ENCODE data around the gene LRFN4. TPM values are rescaled to one million over a fixed set of nuclear protein-coding genes. Genes with fewer than 3 reads are reported as not detected.

The LRFN4 gene
- total RNA-seq, 1 donor from 2014 or later, result 20.5 TPM

DNA sequence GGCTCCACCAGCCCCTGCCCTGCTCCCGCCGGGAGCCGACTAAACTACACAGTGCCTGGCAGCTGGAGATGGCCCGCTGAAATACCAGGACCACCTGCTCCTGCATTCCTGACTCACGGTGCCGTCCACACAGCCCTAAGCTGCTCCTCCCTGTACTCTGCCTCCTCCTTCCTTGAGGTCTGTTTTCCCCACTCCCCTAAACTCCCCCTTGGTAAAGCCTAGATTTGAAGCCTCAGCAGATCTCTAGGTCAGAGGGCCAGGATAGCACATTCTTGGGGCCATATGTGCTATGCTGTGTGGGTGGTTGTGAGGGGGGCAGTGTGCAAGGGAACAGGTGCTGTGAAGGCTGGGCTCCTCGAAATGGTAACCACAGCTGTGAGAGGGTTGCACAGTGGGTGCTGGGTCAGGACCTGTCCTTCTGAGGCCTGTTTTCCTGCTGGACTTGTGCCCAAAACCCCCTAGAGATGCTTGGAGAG is 9.7 kb downstream of the LRFN4 start:
- ATAC-seq (ENCODE audit: poor library complexity), result no peak
- no peak for DNase-seq
- intact Hi-C loops (cut with DNase I), result no loop called here

DNA sequence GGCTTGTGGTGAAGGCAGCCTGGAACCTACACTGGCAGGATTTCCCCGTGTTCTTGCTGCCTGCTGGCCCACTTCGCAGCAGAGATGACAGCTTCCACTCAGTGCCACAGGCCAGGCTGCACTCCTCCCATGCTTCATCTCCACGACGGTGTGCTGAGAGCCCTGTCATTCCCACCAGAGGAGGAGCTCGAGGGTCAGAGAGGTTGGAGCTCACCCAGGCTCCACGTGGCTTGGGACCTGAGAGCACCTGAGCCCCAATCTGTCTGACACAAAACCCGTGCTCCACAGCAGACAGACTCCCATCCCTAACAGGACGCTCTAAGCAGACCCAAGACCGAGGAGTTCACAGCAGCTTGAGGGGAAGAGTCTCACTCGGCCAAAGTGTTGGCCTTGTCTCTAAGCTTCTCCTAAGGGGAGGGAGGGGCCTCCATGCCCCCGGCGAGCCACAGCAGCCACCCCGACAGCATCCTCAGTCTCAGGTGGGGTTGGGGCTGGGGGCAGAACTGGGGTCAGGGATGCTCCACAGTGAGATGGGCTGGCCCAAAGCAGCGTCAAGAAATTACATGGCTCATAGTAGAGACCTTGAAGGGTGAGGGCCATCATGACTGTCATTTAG is 10.7 kb downstream of the LRFN4 start:
- intact Hi-C loops (cut with DNase I), result no loop called here

DNA sequence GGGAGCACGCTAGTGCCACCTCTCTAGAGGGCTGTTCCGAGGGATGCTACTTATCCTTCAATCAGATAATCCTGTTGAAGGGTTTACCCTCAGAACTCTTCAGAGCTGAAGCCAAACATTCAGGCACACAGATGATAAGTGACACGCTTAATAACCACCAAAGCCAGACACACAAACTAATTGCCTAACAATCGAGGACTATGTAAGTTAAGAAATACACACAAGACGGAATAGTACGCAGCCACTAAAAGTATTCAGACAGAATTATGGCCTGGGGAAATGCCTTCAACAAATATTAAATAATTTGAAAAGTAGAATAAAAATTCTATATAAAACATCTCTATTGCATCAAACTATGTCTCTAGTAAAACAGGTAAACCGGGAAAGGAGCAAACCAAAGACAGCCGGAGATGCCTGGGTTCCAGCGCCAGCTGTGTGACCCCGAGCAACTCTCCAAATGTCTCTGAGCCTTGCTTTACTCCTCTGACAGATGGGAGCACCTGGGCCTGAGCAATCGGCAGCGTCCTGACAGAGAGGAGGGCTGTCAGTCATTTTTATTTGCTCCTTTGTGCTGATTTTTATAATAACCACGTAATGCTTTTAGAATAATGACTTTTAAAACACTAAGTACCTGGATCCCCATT is 11.3 kb downstream of the LRFN4 start:
- intact Hi-C loops (cut with DNase I), result no loop called here
- DNase-seq, result no peak
- no peak for ATAC-seq (ENCODE audit: poor library complexity)

More for the DNA sequence above, 10.7 kb downstream of the LRFN4 start:
- ATAC-seq (ENCODE audit: poor library complexity), result no peak
- DNase-seq, result no peak

DNA sequence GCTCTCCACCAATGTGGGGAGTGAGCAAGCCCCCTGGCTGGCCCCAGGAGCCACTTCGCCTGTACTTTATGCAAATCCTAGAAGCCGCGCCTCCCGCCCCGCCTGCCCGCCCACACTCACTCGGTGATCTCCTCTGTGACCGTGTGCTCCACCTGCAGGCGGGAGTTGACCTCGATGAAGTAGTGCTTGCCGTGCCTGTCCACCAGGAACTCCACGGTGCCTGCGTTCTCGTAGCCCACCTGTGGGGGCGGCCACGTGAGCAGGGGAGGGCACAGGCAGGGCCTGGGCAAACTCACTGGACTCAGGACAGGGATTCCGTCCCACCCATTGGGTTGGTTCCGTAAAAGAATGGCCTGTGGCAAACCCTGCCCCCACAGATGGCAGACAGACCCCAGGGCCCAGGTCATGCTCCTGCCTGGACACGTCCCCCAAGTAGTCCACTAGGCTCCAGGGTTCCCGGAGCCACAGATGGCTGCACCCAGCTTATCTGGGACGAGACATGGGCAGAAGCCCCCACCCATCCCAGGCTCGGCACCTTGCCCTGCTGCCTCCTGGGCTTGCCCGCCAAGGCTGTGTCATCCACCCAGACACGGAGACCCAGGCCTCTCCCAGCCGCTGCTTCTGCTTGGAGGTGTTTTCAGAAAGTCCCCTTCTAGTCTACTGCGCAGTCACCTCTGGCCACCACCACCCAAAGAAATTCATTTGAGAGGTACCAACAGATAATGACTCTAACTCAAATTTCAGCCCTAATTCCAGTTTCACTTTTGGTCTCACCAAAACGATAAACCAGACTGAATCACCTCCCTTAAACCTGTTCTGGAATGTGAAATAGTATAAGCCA is 12.1 kb downstream of the LRFN4 start:
- ATAC-seq (ENCODE audit: poor library complexity) (peak; percentile 59), DNase-seq (no peak)

DNA sequence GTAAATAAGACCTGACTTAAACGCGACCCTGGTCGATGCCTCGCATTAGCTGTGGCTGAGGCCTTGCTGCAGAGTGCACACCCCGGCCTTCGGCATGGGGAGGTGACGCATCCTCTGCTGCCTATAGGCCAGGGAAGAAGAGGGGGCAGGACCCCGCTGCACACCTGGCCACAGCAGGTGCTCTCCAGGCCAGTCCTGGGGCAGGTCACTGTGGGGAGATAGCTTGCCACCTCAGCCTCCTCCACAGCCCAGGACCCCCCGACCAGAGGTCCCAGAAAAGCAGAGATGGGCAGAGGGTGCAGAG is 12.7 kb downstream of the LRFN4 start:
- ATAC-seq (ENCODE audit: poor library complexity), result no peak
- no peak for DNase-seq
- intact Hi-C loops (cut with DNase I), result no loop called here

More for the DNA sequence above, 12.1 kb downstream of the LRFN4 start:
- intact Hi-C loops (cut with DNase I), result no loop called here

DNA sequence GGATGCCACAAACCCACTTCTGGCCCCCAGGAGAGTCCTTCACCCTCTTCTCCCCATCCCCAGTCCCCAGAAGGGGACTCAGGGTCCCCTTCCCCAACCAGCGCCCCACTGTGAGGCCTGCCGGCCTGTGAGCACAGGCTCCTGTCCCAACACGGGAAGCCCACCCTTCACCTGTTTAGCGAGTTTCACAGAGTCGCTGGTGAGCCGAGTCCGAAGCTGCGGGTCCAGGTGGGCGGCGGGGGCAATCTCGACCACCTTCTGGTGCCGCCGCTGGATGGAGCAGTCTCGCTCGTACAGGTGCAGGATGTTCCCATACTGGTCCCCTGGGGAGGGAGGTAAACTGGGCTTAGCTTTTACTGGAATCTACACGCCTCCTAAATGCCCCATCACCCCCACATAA is 13.3 kb downstream of the LRFN4 start:
- ATAC-seq (ENCODE audit: poor library complexity) (no peak), DNase-seq (no peak)
- intact Hi-C loops (cut with DNase I), result no loop called here

DNA sequence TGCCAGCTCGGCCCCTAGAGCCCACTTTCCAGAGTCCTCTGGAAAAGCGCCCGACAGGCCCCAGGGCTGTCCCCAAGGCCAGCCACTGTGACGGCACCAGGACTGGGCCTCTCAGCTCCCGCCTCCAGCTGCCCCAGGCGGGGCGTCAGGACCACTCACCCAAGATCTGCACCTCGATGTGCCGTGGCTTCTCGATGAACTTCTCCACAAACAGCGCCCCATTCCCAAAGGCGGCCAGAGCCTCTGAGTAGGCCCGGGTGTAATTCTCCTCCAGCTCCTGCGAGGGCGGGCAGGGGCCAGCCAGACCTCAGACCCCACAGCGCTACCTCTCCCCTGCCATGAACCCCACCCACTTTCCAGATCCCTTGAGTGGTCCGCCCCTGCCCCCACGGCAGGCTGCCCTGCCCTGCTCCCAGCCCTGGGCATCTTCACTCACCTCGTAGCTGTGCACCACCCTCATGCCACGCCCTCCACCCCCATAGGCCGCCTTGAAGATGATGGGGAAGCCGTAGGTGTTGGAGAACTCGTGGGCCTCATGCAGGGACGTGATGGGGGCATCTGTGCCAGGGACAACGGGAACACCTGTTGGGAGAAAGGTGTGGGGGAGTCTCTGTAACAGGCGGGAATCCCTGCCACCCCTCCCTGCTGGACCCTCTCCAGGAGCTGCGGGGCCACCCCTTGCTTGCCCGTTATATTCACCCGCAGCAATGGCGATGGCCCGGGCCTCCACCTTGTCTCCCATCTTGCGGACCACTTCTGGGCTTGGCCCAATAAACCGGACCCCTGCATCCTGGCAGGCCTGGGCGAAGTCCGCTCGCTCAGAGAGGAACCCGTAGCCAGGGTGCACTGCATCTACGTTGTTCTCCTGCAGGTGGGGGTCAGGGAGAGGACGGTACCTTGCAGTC is 14.0 kb downstream of the LRFN4 start:
- DNase-seq (no peak), ATAC-seq (ENCODE audit: poor library complexity) (no peak)
- intact Hi-C loops (cut with DNase I), result no loop called here

DNA sequence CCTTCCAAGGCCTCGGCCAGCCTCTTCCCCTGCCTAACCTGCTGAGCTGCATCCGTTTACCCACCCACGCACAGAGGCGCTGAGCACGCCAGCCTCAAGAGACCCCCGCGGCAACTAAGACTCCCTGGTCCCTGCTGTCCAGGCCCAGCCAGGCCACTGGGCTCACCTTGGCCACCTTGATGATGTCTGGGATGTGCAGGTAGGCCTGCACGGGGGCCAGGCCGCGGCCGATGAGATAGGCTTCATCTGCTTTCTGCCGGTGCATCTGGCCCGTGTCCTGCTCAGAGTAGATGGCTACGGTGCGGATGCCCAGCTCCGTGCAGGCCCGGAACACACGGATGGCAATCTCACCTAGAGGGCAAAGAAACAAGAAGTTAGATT is 14.6 kb downstream of the LRFN4 start:
- DNase-seq (no peak), ATAC-seq (ENCODE audit: poor library complexity) (no peak)
- intact Hi-C loops (cut with DNase I), result no loop called here

DNA sequence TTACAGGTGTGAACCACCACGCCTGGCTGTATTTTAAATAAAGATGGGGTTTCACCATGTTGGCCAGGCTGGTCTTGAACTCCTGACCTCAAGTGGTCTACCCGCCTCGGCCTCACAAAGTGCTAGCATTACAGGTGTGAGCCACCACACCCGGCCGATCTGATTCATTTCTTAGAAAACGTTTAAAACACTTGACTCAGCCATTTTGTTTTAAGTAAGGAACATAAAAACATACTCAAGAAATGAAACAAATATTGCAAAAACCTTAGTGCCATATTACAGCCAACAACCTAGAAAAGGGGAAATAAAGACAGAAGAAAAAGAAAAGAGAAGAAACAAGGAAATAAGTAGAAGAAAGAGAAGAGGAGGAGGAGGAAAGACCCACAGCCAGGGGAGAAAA is 17.4 kb downstream of the LRFN4 start:
- DNase-seq (no peak), ATAC-seq (ENCODE audit: poor library complexity) (no peak)
- intact Hi-C loops (cut with DNase I), result no loop called here

DNA sequence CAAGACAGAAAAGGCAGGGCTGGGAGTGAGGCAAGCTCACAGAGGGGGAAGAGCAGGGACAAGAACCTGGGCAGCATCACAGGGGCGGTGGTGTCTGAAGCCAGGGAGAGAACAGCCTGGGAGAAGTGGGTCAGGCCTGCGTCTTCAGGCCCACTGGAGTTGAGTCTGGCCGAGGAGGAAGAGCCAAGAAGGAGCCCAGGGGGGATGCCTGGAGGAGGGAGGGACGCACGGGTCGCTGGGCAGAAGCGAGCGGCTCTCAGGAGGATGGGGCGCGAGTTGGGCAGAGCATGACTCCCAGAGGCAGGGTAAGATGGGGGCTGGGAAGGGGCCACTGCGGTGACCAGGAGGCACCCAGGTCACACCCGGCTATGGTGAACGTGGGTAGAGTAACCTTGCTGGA is 18.5 kb downstream of the LRFN4 start:
- ATAC-seq (ENCODE audit: poor library complexity) (no peak), DNase-seq (no peak)
- intact Hi-C loops (cut with DNase I), result no loop called here

DNA sequence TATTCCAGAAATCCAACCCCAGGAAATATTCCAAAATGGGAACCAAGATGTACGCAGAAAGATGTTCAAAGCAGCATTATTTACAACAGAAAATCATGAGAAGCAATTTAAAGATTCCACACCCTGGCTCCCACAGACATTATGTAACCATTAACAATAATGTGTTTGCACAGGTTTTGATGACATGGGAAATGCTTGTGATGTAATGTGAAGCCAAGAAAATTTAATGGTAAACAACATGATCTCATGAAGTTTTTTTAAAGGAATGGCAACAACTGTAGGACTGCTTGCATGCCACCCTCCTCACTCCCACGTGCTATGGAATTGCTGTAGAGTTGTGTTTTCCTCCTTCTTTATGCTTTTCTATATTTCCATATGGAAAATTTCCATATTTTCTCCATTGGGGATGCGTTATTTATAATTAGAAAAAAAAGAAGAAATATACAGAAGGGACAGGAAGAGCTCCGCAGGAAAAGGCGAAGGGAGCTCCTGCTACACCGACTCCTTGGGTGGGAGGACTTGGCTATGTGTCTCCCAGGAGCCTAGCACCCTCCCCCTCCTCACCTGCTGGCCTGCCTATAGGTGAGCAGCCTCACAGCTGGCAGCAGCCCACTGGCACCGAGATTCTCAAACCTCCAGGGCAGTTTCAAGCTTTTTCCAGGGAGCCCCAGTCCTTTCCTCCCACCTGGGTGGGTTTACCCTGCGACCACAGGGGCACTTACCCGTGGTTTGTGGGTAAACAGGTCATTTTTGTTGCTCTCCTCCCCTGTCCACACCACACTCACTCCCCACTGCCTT is 20.9 kb downstream of the LRFN4 start:
- DNase-seq, result no peak
- ATAC-seq (ENCODE audit: poor library complexity), result no peak
- intact Hi-C loops (cut with DNase I), result no loop called here

DNA sequence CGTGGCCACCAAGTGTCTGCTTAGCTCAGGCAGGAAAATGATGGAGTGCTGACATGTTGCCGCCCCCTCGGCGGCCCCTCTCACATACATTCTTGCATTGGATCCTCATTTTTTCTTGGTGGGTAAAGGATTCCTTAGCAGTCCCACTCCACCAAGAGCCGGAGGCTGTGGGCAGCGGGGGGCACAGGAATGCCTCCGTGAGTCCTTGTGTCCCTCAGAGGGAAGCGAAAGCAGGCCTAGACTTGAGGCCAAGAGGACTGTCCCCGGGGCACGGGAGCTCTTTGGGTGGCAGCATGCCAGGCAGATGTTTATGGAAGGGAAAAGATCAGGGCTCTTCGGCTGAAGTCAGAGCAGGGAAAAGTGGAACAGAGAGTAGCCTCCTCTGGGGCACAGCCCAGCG is 21.6 kb downstream of the LRFN4 start:
- intact Hi-C loops (cut with DNase I), result no loop called here
- DNase-seq (no peak), ATAC-seq (ENCODE audit: poor library complexity) (peak; percentile 26)

DNA sequence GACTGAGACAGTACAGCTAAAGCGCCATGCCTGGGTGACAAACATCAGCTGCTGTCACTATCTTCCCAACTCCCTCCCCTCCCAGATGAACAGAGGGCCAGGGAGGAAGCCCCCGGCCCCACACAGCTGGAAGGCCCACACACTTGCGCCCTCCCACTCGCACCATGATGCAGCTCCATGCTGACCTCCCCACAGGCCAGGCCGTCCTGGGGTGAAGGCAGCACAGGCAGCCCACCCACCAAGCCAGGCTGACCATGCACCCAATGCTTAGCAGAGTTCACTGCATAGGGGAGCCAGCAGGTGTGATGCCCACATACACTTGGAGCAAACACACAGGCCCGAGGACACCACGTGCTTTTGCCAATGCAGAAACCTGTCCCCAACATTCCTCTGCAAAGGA is 22.1 kb downstream of the LRFN4 start:
- intact Hi-C loops (cut with DNase I), result no loop called here
- DNase-seq (no peak), ATAC-seq (ENCODE audit: poor library complexity) (no peak)

DNA sequence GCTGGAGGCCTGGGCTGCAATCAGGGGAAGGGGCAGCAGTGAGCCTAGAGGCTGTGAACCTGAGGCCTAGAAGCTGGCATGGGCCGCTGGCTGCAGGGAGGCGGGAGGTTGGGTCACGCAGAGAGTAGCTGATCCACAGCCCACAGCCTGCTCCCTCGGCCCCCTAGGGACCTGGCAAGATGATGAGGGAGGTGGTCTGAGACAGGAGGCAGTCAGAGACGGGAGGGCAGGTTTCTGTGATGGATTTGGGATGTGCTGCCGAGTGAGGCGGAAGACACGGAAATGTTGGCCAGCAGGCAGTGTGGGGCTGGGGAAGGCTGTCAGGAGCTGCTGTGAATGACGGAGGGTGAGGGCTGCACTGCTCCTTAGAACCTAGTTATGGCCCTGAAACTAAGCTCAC is 22.7 kb downstream of the LRFN4 start:
- ATAC-seq (ENCODE audit: poor library complexity) (no peak), DNase-seq (no peak)
- intact Hi-C loops (cut with DNase I), result no loop called here

DNA sequence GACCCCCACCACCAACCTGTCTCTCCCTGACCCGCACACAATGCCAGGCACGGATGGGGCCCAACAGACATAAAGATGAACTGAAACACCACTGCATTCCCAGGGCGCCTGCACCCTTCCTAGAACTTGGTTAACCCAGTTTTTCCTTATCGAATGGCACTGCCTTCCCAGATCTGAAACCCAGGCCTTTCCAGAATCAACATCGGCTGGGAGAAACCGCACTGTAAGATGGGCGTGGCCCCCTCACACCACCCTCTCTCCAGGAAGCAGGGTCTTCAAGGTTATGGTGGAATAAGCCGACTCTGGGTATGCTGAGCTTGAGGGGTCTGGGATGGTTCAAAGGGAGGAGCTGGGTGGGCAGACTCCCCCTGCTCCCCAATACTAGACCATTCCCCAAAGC is 23.1 kb downstream of the LRFN4 start:
- no peak for DNase-seq
- ATAC-seq (ENCODE audit: poor library complexity), result no peak
- intact Hi-C loops (cut with DNase I), result no loop called here

DNA sequence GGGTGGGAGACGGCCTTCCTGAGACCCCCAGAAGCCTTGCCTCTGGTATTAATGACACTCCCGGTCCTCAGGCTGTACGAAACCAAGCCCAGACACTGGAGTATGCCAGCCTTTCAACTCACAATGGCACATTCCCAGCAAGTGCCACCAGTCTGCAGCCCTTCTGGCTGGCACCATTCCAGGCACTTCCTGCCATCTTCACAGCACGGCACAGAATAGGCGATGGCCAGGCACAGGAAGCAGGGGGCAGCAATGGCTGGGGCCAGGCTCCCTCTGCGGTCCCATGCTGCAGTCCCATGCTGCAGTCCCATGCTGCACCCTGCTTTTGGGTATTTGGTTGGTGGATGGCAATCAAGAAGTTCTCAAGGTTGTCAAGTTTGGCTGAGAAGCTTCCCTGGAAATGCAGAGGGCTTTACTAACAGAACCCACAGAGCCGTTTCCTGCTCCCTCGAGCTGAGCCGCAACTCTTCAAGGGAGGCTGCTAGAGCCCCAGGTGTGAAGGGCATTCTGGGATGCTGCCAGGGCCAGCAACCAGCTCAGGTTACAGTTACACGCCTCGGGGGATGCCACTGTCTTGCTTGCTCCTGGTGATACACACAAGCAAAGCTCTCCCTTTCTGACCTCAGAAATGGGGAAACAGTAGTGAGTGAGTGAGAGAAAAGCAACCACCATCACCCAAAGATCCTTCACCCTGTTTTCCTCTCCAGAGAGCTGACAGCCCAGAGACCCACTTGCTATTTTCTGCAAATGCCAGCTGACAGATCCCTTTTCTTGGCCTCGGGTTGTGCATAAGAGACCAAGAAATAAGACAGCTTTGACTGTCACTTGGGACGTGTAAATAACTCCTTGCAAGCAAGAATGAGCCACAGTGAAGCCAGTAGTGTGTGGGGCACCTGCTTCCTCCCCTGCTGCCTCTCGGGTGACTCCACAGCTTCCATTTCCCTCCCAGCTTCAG is 23.9 kb downstream of the LRFN4 start:
- DNase-seq (no peak), ATAC-seq (ENCODE audit: poor library complexity) (peak; percentile 16)
- intact Hi-C loops (cut with DNase I), result no loop called here

DNA sequence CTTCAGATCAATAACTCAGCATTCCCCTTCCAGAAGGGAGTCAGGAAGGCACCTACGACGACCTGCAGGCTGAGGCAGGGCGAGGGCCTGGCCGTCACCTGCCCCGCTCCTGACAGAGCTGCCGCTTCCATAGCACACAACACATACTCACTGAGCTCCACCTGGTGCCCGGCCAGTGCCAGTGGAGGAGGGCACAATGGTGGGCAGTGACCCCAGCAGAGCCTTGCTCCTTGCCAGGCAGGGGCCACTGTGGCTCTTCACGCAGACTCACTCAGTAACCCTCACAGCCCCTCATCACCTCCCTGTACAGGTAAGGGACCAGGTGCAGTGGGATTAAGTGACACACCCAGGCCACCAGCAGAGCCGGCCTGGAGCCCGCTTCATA is 24.6 kb downstream of the LRFN4 start:
- DNase-seq, result no peak
- intact Hi-C loops (cut with DNase I), result no loop called here
- no peak for ATAC-seq (ENCODE audit: poor library complexity)
